GM19035 (cell line): ENCODE measurements around the gene PLCD3.

Experiments used
- ATAC-seq: cut with Tn5 transposase; IDR thresholded peaks from one replicate; pipeline ENCODE4 v1.9.1; 2021; ENCODE audit not compliant: unreplicated experiment

PLCD3 gene

GRCh38 chr17:45150911-45151809, 18.8 kb upstream of the PLCD3 start:
- ATAC-seq: no peak

DNA sequence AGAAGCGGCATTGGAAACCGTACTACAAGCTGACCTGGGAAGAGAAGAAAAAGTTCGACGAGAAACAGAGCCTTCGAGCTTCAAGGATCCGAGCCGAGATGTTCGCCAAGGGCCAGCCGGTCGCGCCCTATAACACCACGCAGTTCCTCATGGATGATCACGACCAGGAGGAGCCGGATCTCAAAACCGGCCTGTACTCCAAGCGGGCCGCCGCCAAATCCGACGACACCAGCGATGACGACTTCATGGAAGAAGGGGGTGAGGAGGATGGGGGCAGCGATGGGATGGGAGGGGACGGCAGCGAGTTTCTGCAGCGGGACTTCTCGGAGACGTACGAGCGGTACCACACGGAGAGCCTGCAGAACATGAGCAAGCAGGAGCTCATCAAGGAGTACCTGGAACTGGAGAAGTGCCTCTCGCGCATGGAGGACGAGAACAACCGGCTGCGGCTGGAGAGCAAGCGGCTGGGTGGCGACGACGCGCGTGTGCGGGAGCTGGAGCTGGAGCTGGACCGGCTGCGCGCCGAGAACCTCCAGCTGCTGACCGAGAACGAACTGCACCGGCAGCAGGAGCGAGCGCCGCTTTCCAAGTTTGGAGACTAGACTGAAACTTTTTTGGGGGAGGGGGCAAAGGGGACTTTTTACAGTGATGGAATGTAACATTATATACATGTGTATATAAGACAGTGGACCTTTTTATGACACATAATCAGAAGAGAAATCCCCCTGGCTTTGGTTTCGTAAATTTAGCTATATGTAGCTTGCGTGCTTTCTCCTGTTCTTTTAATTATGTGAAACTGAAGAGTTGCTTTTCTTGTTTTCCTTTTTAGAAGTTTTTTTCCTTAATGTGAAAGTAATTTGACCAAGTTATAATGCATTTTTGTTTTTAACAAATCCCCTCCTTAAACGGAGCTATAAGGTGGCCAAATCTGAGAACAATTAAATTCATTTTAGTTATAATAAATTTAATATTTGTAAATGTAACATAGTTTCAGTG, 17.7 kb upstream of the PLCD3 start:
- no peak for ATAC-seq

DNA sequence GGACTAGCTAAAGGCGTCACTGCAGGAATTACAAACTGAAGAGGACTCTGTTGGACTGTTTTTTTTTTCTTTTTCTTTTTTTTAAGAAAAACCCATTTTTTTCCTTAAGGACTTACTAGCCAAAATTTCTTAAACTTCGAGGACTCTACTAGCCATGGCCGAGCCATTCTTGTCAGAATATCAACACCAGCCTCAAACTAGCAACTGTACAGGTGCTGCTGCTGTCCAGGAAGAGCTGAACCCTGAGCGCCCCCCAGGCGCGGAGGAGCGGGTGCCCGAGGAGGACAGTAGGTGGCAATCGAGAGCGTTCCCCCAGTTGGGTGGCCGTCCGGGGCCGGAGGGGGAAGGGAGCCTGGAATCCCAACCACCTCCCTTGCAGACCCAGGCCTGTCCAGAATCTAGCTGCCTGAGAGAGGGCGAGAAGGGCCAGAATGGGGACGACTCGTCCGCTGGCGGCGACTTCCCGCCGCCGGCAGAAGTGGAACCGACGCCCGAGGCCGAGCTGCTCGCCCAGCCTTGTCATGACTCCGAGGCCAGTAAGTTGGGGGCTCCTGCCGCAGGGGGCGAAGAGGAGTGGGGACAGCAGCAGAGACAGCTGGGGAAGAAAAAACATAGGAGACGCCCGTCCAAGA, 16.8 kb upstream of the PLCD3 start:
- no peak for ATAC-seq

DNA sequence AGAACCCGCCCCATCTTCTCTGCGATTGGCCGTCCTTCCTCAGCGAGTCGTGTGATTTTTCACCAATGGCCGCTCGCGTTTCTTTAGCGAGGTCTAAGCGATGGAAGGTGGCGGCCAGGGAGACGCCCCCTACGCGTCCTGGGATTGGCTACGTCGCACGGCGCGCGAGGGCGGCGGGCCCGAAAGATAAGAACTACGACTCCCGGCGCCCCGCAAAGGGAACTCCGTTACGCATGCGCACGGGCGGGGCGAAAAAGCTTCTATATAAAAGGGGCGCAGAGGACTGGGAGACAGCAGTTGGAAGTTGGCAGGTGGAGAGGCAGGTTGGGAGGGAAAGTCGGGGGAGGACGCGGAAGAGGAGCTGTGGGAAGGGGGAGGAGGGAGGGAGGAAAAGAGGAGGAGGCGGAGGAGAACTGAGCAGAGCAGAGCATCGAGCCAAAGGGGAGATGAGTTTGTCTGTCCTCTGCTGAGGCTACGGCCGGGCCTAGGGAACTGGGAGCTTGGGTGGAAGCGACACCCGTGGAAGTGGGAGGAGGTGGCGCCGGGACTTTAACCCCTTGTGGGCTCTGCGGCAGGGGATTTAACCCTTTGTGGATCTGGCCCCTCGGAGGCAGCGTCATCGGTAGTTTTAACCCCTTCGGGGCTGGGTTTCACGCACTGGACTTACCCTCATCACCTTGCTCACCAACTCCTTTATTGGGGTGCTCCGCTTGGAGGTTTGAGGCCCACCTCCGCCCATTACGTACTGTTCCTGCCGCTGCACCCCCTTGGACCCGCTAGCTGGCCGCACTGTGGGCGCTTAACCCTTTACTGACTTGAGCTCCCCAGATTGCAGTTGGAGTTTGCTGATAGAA, 16.1 kb upstream of the PLCD3 start, which contains the start of gene HEXIM1:
Gene HEXIM1, plus strand, starts transcription at position 293 of the 854 bp plus-strand sequence. CDS start 716 bp downstream, outside the sequence.
- peak; percentile 62 for ATAC-seq

- ATAC-seq: peak; percentile 29
Observed at GRCh38 chr17:45147581-45148182, 15.4 kb upstream of the PLCD3 start.

DNA sequence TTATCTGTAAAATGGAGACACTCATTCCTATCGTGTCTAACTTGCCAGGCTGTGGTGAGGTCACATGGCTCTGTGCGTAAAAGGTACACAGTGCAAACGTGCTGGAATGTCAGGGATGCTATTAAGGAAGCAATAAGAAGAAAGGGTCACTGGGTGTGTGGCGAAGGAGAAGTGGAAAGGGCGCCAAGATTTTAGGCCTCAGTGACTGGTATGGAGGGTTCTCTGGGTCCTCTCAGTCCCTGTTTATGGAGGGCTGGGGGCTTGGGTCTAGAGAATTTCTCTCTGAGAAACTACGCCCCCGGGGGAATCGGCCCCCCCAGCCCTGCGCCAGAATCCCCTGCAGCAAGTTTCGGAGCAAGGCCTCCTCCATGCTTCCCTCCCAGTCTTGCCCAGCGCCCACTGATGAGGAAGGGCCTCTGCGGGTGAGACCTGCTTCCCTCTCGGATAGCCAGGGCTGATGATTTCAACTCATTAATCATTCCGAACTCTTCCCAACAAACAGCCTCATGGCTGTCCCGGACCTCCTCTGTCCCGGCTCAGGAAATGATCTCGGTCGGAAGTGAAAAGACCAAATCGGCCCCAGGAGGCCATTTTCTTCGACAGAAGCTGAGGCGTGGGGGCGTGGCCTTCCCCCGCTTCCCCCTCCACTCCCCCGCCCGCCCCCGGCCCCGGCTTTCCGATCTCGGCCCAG, 14.7 kb upstream of the PLCD3 start:
- ATAC-seq: peak; percentile 3

DNA sequence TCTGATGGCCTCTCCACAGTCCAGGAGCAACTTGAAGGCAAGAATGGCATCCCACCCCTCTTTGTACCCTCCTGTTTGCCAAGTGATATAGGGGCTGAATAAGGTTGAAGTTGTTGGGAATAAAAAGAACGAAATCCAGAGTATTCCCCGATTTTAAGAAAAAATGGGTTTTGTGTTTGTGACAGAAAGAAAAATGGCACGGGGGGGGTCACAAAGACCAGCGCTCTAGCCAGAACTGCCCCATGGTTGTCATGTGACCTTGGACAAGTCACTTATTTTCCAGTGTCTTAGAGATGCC, 14.2 kb upstream of the PLCD3 start:
- ATAC-seq: no peak

- ATAC-seq: no peak
Observed at GRCh38 chr17:45146166-45146565, 13.9 kb upstream of the PLCD3 start.

- no peak for ATAC-seq
Observed at GRCh38 chr17:45145035-45145389, 12.7 kb upstream of the PLCD3 start.

GRCh38 chr17:45144199-45145034, 12.1 kb upstream of the PLCD3 start:
- ATAC-seq: no peak

DNA sequence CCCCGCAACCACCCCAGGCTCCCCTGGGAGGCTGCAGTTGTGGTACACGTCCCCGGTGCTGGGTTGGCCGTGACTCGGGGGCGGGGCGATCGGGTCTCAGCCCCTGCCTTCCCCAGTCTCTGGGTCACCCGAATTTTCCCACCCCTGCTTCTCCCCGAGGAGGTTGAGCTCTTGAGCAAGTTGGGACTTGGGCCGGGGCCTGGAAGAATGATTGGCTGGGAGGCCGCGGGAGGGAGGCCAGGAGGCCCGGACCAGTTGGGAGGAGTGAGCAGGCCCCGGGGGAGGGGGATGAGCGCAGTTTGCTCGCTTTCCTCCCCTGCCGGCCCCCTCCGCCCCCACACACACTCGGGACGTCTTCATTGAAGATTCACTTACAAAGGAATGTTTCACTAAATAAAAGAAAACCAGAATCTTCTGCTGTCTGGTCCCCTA, 11.5 kb upstream of the PLCD3 start:
- no peak for ATAC-seq

- ATAC-seq: no peak
Observed at GRCh38 chr17:45143094-45143670, 10.9 kb upstream of the PLCD3 start.

GRCh38 chr17:45139533-45139920, 7.2 kb upstream of the PLCD3 start:
- no peak for ATAC-seq

DNA sequence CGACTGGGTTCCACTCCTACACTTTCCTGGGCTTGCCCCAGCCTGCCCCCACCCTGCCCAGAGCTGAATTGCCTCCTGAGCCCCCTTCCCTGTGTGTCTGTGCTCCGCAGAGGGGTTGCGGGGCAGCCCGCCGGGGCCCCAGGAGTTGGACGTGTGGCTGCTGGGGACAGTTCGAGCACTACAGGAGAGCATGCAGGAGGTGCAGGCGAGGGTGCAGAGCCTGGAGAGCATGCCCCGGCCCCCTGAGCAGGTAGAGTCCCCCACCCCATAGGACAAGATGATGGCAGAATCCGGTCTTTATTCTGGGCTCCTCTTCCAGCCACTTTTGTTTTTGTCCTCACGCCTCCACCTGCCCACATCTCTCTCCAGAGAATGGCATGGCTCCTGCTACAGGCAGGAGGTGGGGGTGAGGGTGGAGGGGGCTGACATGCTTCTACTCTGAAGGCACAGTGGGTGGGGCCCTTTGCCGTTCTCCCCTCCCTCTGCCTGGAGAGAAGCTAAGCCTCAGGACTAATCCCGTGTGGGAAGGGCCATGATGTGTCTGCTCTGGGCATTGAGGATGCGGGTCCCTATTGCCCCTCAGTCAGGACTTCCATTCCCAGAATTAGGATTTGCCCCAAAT, 6.7 kb upstream of the PLCD3 start:
- no peak for ATAC-seq

DNA sequence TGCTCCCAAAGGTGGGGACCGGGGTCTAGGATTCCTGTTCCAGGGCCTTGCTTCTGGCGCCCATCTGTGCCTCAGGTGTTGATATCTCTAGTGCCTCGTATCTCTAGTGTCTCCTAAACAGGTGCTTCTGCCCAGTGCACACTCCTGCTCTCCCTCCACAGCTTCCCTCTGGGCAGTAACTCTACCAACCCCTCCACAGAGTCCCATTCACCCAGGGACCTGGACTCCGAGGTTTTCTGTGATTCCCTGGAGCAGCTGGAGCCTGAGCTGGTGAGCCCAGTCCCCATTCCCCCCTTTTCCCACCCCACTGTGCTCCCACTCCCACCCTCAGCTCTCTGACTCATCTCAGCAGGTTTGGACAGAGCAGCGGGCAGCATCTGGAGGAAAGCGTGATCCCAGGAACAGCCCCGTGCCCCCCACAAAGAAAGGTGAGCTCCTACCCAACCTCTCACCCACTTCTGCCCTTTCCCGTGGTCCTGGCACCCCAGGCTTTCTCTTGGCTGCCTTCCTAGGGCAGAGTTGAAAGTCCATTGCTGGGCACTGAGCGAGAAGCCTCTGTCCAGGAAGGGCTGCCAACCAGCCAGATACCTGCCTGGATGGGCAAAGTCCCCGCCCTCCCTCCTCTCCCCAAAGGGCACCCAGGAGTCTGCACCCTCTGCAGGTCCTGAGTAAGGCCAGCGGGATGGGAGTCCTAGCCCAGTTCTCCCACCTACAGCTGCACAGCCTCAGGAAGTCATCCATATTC, 5.4 kb upstream of the PLCD3 start:
- no peak for ATAC-seq

DNA sequence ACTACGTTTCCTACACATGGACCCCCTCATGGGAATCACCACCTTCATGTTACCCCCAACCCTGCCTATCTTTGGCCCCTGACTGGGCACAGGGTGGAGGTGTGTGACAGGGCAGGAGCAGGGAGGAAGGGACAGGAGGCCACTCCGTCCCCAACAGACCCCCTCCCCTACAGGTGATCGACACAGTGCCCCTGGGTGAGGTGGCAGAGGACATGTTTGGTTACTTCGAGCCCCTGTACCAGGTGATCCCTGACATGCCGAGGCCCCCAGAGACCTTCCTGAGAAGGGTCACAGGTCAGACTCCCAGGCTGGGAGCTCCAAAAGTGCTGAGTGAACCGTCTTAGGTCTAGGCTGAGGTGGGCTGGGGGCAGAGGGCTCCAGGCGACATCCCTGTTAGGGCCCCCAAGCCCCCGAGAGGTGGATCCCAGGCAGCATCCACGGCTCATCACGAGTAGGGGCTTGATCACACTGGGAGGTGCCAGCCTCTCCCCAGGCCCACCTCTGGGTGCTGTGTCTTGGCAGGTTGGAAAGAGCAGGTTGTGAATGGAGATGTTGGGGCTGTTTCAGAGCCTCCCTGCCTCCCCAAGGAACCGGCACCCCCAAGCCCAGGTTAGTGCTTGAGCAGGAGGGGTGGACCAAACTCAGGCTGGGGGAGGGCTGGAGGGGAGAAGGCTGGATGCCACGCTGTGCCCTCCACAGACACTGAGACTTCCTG, 4.7 kb upstream of the PLCD3 start:
- ATAC-seq: no peak
